HCT116 (cell line): ENCODE measurements around the gene DTD1.

Experiments
- CBX3 ChIP-seq: IDR thresholded peaks from 2 replicates; pipeline ENCODE4 v1.6.1; 2012; ENCODE audit warnings: low read depth
- ELF1 ChIP-seq: IDR thresholded peaks from 2 replicates; pipeline ENCODE4 v1.6.1; 2012; ENCODE audit warnings: low read depth, borderline replicate concordance
- EZH2 ChIP-seq: fragments of 200-600 bp; sonication (generic); IDR thresholded peaks from 2 replicates; pipeline ENCODE4 v1.6.1; 2017; ENCODE audit warnings: antibody characterized with exemption, mixed run types
- FOSL1 ChIP-seq: IDR thresholded peaks from 2 replicates; pipeline ENCODE4 v1.6.1; 2012; ENCODE audit warnings: low read depth
- JUND ChIP-seq: IDR thresholded peaks from 2 replicates; pipeline ENCODE4 v1.6.1; 2012
- POLR2AphosphoS5 ChIP-seq: IDR thresholded peaks from 2 replicates; pipeline ENCODE4 v1.6.1; 2011; ENCODE audit warnings: mild to moderate bottlenecking, low read depth, low read length, moderate library complexity
- REST ChIP-seq: IDR thresholded peaks from 2 replicates; pipeline ENCODE4 v1.6.1; 2012; ENCODE audit warnings: low read depth
- YY1 ChIP-seq: IDR thresholded peaks from 2 replicates; pipeline ENCODE4 v1.6.1; 2011; ENCODE audit warnings: low read length, low read depth, moderate library complexity, mild to moderate bottlenecking; ENCODE audit not compliant: insufficient replicate concordance; ENCODE audit errors: extremely low read depth
- ZFX ChIP-seq: fragments of 450-650 bp; IDR thresholded peaks from 2 replicates; pipeline ENCODE4 v1.6.1; 2017
- ZNF274 ChIP-seq: fragments of 200-500 bp; sonication (Bioruptor generic); IDR thresholded peaks from 2 replicates; pipeline ENCODE4 v1.6.1; 2014; ENCODE audit warnings: mild to moderate bottlenecking, low read depth, low read length, inconsistent platforms
- TF ChIP-seq, protein P1 (sequence below), 3 experiments: fragments of 200-600 bp in 1 of 3; sonication (generic) in 1 of 3; IDR thresholded peaks in 2 of 3; conservative IDR thresholded peaks in 1 of 3; 2 replicates each; pipeline ENCODE4 v1.5.1; 2012 to 2017; ENCODE audit warnings: low read depth in 2 of 3, low read length in 2 of 3, antibody characterized with exemption in 1 of 3, borderline replicate concordance in 1 of 3, control low read depth in 1 of 3, mild to moderate bottlenecking in 1 of 3, mixed read lengths in 1 of 3, mixed run types in 1 of 3, moderate library complexity in 1 of 3; ENCODE audit not compliant: insufficient read depth in 1 of 3
- TF ChIP-seq, protein P2 (sequence below): IDR thresholded peaks from 2 replicates; pipeline ENCODE4 v1.6.1; 2012

DNA sequence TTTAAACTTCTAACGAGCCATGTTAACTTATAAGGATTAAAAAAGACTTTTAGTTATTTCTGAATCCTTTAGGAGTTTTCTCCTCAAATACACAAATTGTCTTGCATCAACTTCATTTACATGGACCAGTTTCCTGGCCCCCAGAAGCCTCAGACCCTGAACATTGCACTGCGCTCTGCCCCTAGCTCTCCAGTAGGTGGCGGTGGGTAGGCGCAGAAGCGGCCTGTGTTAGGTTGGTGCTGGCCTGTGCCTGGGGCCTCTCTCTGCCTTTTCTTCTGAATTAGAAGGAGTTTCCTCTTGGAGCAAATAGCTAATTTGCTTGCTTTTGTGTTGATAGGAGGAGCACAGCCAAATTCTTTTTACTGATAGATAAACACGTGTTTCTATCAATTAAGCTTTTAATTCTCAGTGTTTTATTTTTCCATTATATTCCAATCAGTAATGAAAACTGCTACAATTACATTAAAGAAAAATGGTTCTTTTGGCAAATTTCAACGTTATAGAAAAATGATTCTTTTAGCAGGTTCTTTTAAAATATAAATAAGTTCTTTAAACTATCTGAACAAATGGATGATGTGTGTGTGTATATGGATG, 44.4 kb downstream of the DTD1 start:
- TF ChIP-seq, protein P1, sequence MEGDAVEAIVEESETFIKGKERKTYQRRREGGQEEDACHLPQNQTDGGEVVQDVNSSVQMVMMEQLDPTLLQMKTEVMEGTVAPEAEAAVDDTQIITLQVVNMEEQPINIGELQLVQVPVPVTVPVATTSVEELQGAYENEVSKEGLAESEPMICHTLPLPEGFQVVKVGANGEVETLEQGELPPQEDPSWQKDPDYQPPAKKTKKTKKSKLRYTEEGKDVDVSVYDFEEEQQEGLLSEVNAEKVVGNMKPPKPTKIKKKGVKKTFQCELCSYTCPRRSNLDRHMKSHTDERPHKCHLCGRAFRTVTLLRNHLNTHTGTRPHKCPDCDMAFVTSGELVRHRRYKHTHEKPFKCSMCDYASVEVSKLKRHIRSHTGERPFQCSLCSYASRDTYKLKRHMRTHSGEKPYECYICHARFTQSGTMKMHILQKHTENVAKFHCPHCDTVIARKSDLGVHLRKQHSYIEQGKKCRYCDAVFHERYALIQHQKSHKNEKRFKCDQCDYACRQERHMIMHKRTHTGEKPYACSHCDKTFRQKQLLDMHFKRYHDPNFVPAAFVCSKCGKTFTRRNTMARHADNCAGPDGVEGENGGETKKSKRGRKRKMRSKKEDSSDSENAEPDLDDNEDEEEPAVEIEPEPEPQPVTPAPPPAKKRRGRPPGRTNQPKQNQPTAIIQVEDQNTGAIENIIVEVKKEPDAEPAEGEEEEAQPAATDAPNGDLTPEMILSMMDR (IDR thresholded peaks at IDR 0.05 in 2 of 3, conservative IDR thresholded peaks at IDR 0.05 in 1 of 3; ENCODE audit: borderline replicate concordance in 1 of 3, insufficient read depth in 1 of 3, low read depth in 2 of 3, low read length in 2 of 3) = peak; percentile 39 to 95 (median 93); a peak in 5 of 6 replicates
- TF ChIP-seq, protein P2, sequence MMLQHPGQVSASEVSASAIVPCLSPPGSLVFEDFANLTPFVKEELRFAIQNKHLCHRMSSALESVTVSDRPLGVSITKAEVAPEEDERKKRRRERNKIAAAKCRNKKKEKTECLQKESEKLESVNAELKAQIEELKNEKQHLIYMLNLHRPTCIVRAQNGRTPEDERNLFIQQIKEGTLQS = no peak
- TF ChIP-seq EZH2 = no peak
- no peak for TF ChIP-seq POLR2AphosphoS5
- TF ChIP-seq JUND = no peak
- TF ChIP-seq CBX3 = no peak
- TF ChIP-seq YY1 = no peak
- no peak for TF ChIP-seq ZFX
- TF ChIP-seq REST = no peak
- TF ChIP-seq ZNF274 = no peak
- TF ChIP-seq ELF1 = no peak
- no peak for TF ChIP-seq FOSL1
